Adrenal gland (tissue), 12 donors: ENCODE measurements around the gene HOXB2. TPM values are rescaled to one million over a fixed set of nuclear protein-coding genes. Genes with fewer than 3 reads are reported as not detected.
A peak's percentile ranks its signal among the peaks of the same experiment; 100 is the strongest.

Source experiments
- DNase-seq, 7 donors: peaks; one replicate each; pipeline ENCODE4 v3.0.0-alpha.2; 2019 to 2020
- H3K27ac ChIP-seq, 5 donors: fragments of 200-600 bp; sonication (generic) in 4 of 5; 1 replicate in 3 of 5; 2 replicates in 2 of 5; pipeline versions ENCODE4 v1.5.1 to v1.8.0; 2016 to 2020; ENCODE audit warnings: mild to moderate bottlenecking in 1 of 5
- H3K27me3 ChIP-seq: fragments of 200-600 bp; 2 replicates; pipeline ENCODE4 v1.8.0; 2021
- H3K36me3 ChIP-seq, 2 donors: fragments of 200-600 bp; replicated peaks in 1 of 2; 1 replicate in 1 of 2; 2 replicates in 1 of 2; pipeline versions ENCODE4 v1.5.1 to v1.8.0; 2018 to 2022
- H3K4me1 ChIP-seq, 2 donors: fragments of 200-600 bp; replicated peaks in 1 of 2; 1 replicate in 1 of 2; 2 replicates in 1 of 2; pipeline versions ENCODE4 v1.5.1 to v1.8.0; 2018 to 2021
- H3K4me3 ChIP-seq, 4 donors: fragments of 200-600 bp; sonication (generic) in 3 of 4; one replicate each; pipeline ENCODE4 v1.5.1; 2016 to 2018
- H3K9me3 ChIP-seq, 3 donors: fragments of 200-600 bp; sonication (generic) in 1 of 3; replicated peaks in 1 of 3; 1 replicate in 2 of 3; 2 replicates in 1 of 3; pipeline versions ENCODE4 v1.5.1 to v1.8.0; 2016 to 2021
- CTCF ChIP-seq, 6 experiments: fragments of 450-650 bp in 4 of 6; fragments of 200-600 bp in 2 of 6; sonication (generic) in 1 of 6; IDR thresholded peaks; 1 replicate in 5 of 6; 2 replicates in 1 of 6; pipeline versions ENCODE4 v1.5.1 to v1.8.0; 2016 to 2021; ENCODE audit warnings: antibody characterized with exemption in 6 of 6, mild to moderate bottlenecking in 2 of 6, moderate library complexity in 1 of 6
- POLR2A ChIP-seq, 2 donors: fragments of 450-650 bp; IDR thresholded peaks; one replicate each; pipeline ENCODE4 v1.6.1; 2017; ENCODE audit warnings: antibody characterized with exemption in 2 of 2, mild to moderate bottlenecking in 2 of 2, moderate library complexity in 1 of 2
- WGBS, 4 donors: extraction: QIAGEN DNeasy Blood & Tissue Kit in 2 of 4; methylation state at CpG; one replicate each; pipeline versions ENCODE4 v1.1.5 to v1.1.7; 2013 to 2017; 5-methylcytosine and 5-hydroxymethylcytosine counted together
- intact Hi-C, 2 donors: fragments of 100-400 bp; cut with DNase I; formaldehyde crosslinking; loops; one replicate each; pipeline versions ENCODE4 v1.14.1 to v1.15.0; 2022 to 2023
- polyA plus RNA-seq, 3 donors: library from polyadenylated mRNA; stranded (reverse); fragments of 200-250 nt in 2 of 3; fragments of 350-450 nt in 1 of 3; fragmentation: Illumina TruSeq in 1 of 3; extraction: RNeasy Lipid Tissue Mini Kit (QIAGEN cat#74804) in 1 of 3; gene quantifications; one replicate each; pipeline ENCODE4 v1.2.3, GENCODE V29; 2013 to 2014
- total RNA-seq, 9 donors: library from RNA; depleted of rRNA in 4 of 9; stranded (reverse); fragments of >200 nt in 4 of 9; fragments of 120-200 nt in 1 of 9; fragmentation: NEBNext Ultra II Directional in 1 of 9; extraction: Animal tissue kit (Norgen Biotek cat#: 25700) in 1 of 9; gene quantifications; one replicate each; pipeline versions ENCODE4 v1.1.0 to v1.2.4, GENCODE V29; 2013 to 2023
- donor health status: healthy with polysubstance abuse.
- donor health status: Bipolar disorder and iron deficiency.
- donor health status: DM: yes; HTN: yes; CAD: no.
- donor health status: DM: no; HTN: no; CAD: no.
- donor health status: DM: no; HTN: no; CAD: no.
- donor health status: DM: yes; HTN: yes; CAD: no.

The HOXB2 gene
- total and polyA plus RNA-seq, 12 donors = 6.3 to 73.6 (median 27.5) TPM

- TF ChIP-seq POLR2A (IDR thresholded peaks at IDR 0.05) (no peak), CTCF (IDR thresholded peaks at IDR 0.05) (no peak)
- intact Hi-C loops = no loop called here
- DNase-seq = peak in 1 of 7 donors; percentile 42
- Histone ChIP-seq H3K36me3 (no peaks in the 10 kb centered on the region), H3K27me3 (no peaks in the 10 kb centered on the region), H3K4me3 (no peak overlapping the region), H3K4me1 (peaks cover 0 to 5% of the 10 kb centered on the region in 2 donors), H3K27ac (no peak overlapping the region), H3K9me3 (no peaks in the 10 kb centered on the region)
- 55 to 65% (median 62%) methylated on average over 7 to 8 of the region's 8 CpGs for WGBS, 4 donors
These were observed 22.8 kb downstream of the HOXB2 start for GRCh38 chr17:48522031-48522653.

- Histone ChIP-seq H3K27ac (no peak overlapping the region), H3K4me1 (peaks cover 0 to 5% of the 10 kb centered on the region in 2 donors), H3K4me3 (no peak overlapping the region), H3K36me3 (no peaks in the 10 kb centered on the region), H3K9me3 (no peaks in the 10 kb centered on the region), H3K27me3 (no peaks in the 10 kb centered on the region)
- TF ChIP-seq POLR2A (IDR thresholded peaks at IDR 0.05) (no peak), CTCF (IDR thresholded peaks at IDR 0.05) (no peak)
- intact Hi-C loops = no loop called here
- WGBS, 4 donors = 68 to 81% (median 72%) methylated on average over 1 of the region's 1 CpG
- DNase-seq = no peak
These were observed 24.3 kb downstream of the HOXB2 start for GRCh38 chr17:48520631-48521079.

GRCh38 chr17:48519427-48519826, 25.5 kb downstream of the HOXB2 start:
- no peaks in the 10 kb centered on the region for H3K9me3 ChIP-seq
- no peak for DNase-seq
- WGBS, 4 donors = 73 to 83% (median 77%) methylated on average over 5 of the region's 5 CpGs

GRCh38 chr17:48517478-48517877, 27.4 kb downstream of the HOXB2 start:
- H3K27ac ChIP-seq = no peak overlapping the region
- no peak for TF ChIP-seq POLR2A (IDR thresholded peaks at IDR 0.05)
- TF ChIP-seq CTCF (IDR thresholded peaks at IDR 0.05) = no peak
- 45 to 50% (median 46%) methylated on average over 3 of the region's 3 CpGs for WGBS, 4 donors
- no peak for DNase-seq
- H3K4me1 ChIP-seq = peaks cover 0 to 5% of the 10 kb centered on the region in 2 donors
- no peaks in the 10 kb centered on the region for H3K27me3 ChIP-seq
- no peaks in the 10 kb centered on the region for H3K9me3 ChIP-seq
- H3K4me3 ChIP-seq = no peak overlapping the region
- intact Hi-C loops = no loop called here
- no peaks in the 10 kb centered on the region for H3K36me3 ChIP-seq

More at GRCh38 chr17:48519427-48519826, 25.5 kb downstream of the HOXB2 start:
- TF ChIP-seq POLR2A (IDR thresholded peaks at IDR 0.05) (no peak), CTCF (IDR thresholded peaks at IDR 0.05) (no peak)
- no peak overlapping the region for H3K4me3 ChIP-seq
- no peak overlapping the region for H3K27ac ChIP-seq
- H3K27me3 ChIP-seq = no peaks in the 10 kb centered on the region
- H3K36me3 ChIP-seq = no peaks in the 10 kb centered on the region
- peaks cover 0 to 5% of the 10 kb centered on the region in 2 donors for H3K4me1 ChIP-seq
- intact Hi-C loops = no loop called here
